Natural killer cell (primary cell): Measurements from ENCODE around the gene ALDOC. TPM values are rescaled to one million over a fixed set of nuclear protein-coding genes. Genes with fewer than 3 reads are reported as not detected.

ENCODE experiments used
- ATAC-seq, 3 donors: fragments of 150-1000 bp in 2 of 3; fragments of 200-7000 bp in 1 of 3; cut with Tn5 transposase; 1 replicate in 1 of 3; 2 replicates in 2 of 3; pipeline ENCODE4 v1.10.0; 2021; ENCODE audit warnings: mild to moderate bottlenecking in 2 of 3, moderate library complexity in 2 of 3
- DNase-seq, 2 donors: peaks; one replicate each; pipeline versions ENCODE4 v3.0.0 to v3.0.0-alpha.2; 2013 to 2021; ENCODE audit warnings: mixed read lengths in 1 of 2
- H3K27ac ChIP-seq: one replicate; pipeline ENCODE4 v1.5.1; 2013; ENCODE audit warnings: mild to moderate bottlenecking, low read length
- H3K27me3 ChIP-seq: one replicate; pipeline ENCODE4 v1.6.1; 2013; ENCODE audit warnings: low read length; ENCODE audit not compliant: control insufficient read depth, insufficient read depth
- H3K36me3 ChIP-seq: one replicate; pipeline ENCODE4 v1.6.1; 2013; ENCODE audit warnings: low read length; ENCODE audit not compliant: control insufficient read depth, insufficient read depth
- H3K4me1 ChIP-seq: one replicate; pipeline ENCODE4 v1.6.1; 2013; ENCODE audit warnings: low read length; ENCODE audit not compliant: control insufficient read depth, insufficient read depth
- H3K4me3 ChIP-seq: one replicate; pipeline ENCODE4 v1.5.1; 2013; ENCODE audit warnings: low read length
- H3K9me3 ChIP-seq: one replicate; pipeline ENCODE4 v1.6.1; 2013; ENCODE audit warnings: low read length; ENCODE audit not compliant: control insufficient read depth, insufficient read depth
- H3K27ac Mint-ChIP-seq, 2 donors: one replicate each; pipeline ENCODE4 v1.8.0; 2022; ENCODE audit warnings: mild to moderate bottlenecking in 2 of 2, mixed read lengths in 2 of 2, moderate library complexity in 1 of 2
- H3K27me3 Mint-ChIP-seq, 2 donors: one replicate each; pipeline ENCODE4 v1.8.0; 2022; ENCODE audit warnings: low read depth in 2 of 2, mixed read lengths in 2 of 2
- H3K36me3 Mint-ChIP-seq: one replicate; pipeline ENCODE4 v1.8.0; 2022; ENCODE audit warnings: mixed read lengths
- H3K4me1 Mint-ChIP-seq, 2 donors: one replicate each; pipeline ENCODE4 v1.8.0; 2022; ENCODE audit warnings: mixed read lengths in 2 of 2
- H3K4me3 Mint-ChIP-seq: one replicate; pipeline ENCODE4 v1.8.0; 2022; ENCODE audit warnings: mild to moderate bottlenecking, moderate library complexity, mixed read lengths
- H3K9me3 Mint-ChIP-seq, 2 donors: one replicate each; pipeline ENCODE4 v1.8.0; 2022; ENCODE audit warnings: mixed read lengths in 2 of 2
- WGBS: methylation state at CpG from one replicate; pipeline ENCODE4 v1.1.7; 2013; ENCODE audit warnings: missing lambda C conversion rate; ENCODE audit not compliant: insufficient coverage; 5-methylcytosine and 5-hydroxymethylcytosine counted together
- intact Hi-C: fragments of 100-400 bp; cut with micrococcal nuclease; formaldehyde crosslinking; loops from one replicate; pipeline ENCODE4 v1.14.2; 2022
- total RNA-seq, 4 donors: library from RNA; stranded (reverse); fragments of 120-200 nt in 1 of 4; gene quantifications; one replicate each; pipeline versions ENCODE4 v1.2.3 to v1.2.4, GENCODE V29; 2013 to 2022
- TF ChIP-seq, protein P1 (sequence below): fragments of 200-600 bp; IDR thresholded peaks from one replicate; pipeline ENCODE4 v1.8.0; 2022; ENCODE audit warnings: antibody characterized with exemption

Gene ALDOC
- total RNA-seq, 3 donors from 2014 or later (not counting 1 experiment from before 2014, with no cell fraction given) = 18.2 to 25.4 (median 23.0) TPM

DNA sequence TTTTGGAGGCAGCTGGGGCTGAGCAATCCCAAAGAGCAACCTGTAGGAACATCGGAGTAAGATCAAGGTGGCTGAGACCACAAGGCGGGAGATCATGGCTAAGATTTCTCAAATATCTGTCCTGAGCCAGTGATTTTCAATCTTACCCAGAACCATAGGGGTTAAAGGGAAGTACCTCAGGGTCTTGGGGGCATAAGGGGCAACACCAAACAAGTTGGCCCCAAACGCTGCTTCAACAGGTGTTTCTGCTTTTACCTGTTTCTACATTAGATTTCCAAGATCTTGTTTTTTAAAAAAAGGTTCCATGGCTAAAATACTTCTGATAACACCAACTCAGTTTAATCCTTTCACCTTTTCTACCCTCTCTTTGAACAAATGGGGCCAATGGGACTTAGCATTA lies 21.7 kb downstream of the ALDOC start:
- Histone ChIP-seq H3K27me3 (no peaks in the 10 kb centered on the region), H3K36me3 (peaks cover 62% of the 10 kb centered on the region), H3K27ac (no peak overlapping the region), H3K9me3 (no peaks in the 10 kb centered on the region), H3K4me1 (peaks cover 26% of the 10 kb centered on the region), H3K4me3 (no peak overlapping the region)
- H3K4me3 Mint-ChIP-seq = no peak overlapping the region
- H3K27me3 Mint-ChIP-seq = no peaks in the 10 kb centered on the region
- no peak for ATAC-seq
- no peak overlapping the region for H3K27ac Mint-ChIP-seq
- intact Hi-C loops = no loop called here
- H3K9me3 Mint-ChIP-seq = no peaks in the 10 kb centered on the region
- peaks cover 26 to 36% of the 10 kb centered on the region in 2 donors for H3K4me1 Mint-ChIP-seq
- TF ChIP-seq, protein P1, sequence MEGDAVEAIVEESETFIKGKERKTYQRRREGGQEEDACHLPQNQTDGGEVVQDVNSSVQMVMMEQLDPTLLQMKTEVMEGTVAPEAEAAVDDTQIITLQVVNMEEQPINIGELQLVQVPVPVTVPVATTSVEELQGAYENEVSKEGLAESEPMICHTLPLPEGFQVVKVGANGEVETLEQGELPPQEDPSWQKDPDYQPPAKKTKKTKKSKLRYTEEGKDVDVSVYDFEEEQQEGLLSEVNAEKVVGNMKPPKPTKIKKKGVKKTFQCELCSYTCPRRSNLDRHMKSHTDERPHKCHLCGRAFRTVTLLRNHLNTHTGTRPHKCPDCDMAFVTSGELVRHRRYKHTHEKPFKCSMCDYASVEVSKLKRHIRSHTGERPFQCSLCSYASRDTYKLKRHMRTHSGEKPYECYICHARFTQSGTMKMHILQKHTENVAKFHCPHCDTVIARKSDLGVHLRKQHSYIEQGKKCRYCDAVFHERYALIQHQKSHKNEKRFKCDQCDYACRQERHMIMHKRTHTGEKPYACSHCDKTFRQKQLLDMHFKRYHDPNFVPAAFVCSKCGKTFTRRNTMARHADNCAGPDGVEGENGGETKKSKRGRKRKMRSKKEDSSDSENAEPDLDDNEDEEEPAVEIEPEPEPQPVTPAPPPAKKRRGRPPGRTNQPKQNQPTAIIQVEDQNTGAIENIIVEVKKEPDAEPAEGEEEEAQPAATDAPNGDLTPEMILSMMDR = no peak
- DNase-seq = no peak
- 92% methylated on average over 3 of the region's 3 CpGs for WGBS
- peaks cover 17% of the 10 kb centered on the region for H3K36me3 Mint-ChIP-seq

DNA sequence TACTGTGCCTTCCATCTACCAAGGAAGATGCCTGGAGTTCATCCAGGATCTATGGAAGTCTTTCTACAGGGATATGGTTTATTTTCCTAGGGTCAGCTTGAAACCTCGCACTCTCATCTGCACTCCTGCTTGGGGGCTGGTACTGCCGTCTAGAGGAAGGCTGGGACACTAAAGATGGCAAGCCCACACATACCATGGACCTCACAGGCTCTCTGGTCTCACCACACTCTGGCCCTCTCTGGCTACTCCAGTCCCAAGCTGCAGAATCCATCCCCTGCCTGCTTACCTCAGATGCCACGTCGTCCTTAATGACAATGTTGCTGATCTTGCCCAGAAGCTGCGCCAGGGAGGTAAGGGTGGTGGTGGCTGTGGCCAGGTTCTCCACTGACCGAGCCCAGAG lies 22.1 kb downstream of the ALDOC start:
- DNase-seq (peak in 1 of 2 donors; percentile 27), ATAC-seq (no peak)
- Histone ChIP-seq H3K4me1 (peaks cover 30% of the 10 kb centered on the region), H3K27ac (no peak overlapping the region), H3K27me3 (no peaks in the 10 kb centered on the region), H3K9me3 (no peaks in the 10 kb centered on the region), H3K4me3 (no peak overlapping the region), H3K36me3 (peaks cover 57% of the 10 kb centered on the region)
- H3K27me3 Mint-ChIP-seq = no peaks in the 10 kb centered on the region
- no peak overlapping the region for H3K27ac Mint-ChIP-seq
- peaks cover 17% of the 10 kb centered on the region for H3K36me3 Mint-ChIP-seq
- TF ChIP-seq, protein P1 = no peak
- peaks cover 27 to 40% of the 10 kb centered on the region in 2 donors for H3K4me1 Mint-ChIP-seq
- intact Hi-C loops = no loop called here
- WGBS = 96% methylated on average over 6 of the region's 6 CpGs
- H3K9me3 Mint-ChIP-seq = no peaks in the 10 kb centered on the region
- no peak overlapping the region for H3K4me3 Mint-ChIP-seq

DNA sequence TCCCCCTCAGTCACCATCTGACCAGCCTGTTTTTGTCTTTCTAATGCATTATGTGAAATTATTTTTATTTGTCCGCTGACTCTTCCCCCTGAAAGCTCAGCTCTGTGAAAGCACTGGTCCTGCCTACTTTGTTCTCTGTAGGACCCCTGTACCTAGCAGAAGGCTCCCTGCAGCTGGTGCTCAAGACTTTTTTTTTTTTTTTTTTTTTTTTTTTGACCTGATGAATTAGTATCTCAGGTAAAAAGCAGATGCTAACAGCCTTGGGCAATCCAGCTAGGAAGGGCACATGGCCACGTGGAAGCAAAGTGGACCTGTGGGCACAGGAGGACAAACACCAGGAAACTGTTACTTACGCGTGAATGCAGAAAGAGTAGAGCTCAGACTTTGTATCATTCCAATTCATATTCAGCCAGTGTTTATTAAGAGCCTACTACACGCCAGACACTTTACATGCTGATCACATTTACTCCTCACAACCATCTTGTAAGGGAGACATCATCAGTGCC lies 23.6 kb downstream of the ALDOC start:
- H3K36me3 ChIP-seq = peaks cover 49% of the 10 kb centered on the region
- no peaks in the 10 kb centered on the region for H3K9me3 Mint-ChIP-seq
- peak overlapping the region; percentile 91 for H3K4me3 Mint-ChIP-seq
- no peak for ATAC-seq
- no peaks in the 10 kb centered on the region for H3K27me3 Mint-ChIP-seq
- no peaks in the 10 kb centered on the region for H3K9me3 ChIP-seq
- H3K4me3 ChIP-seq = peak overlapping the region; percentile 21
- TF ChIP-seq, protein P1 = no peak
- intact Hi-C loops = no loop called here
- no peak overlapping the region for H3K27ac ChIP-seq
- DNase-seq = no peak
- peaks cover 40 to 55% of the 10 kb centered on the region in 2 donors for H3K4me1 Mint-ChIP-seq
- H3K36me3 Mint-ChIP-seq = peaks cover 17% of the 10 kb centered on the region
- 97% methylated on average over 5 of the region's 5 CpGs for WGBS
- no peaks in the 10 kb centered on the region for H3K27me3 ChIP-seq
- peaks cover 45% of the 10 kb centered on the region for H3K4me1 ChIP-seq
- peak overlapping the region; percentile 83 to 93 for H3K27ac Mint-ChIP-seq
